ENCODE data around the gene MVB12A. TPM values are rescaled to one million over a fixed set of nuclear protein-coding genes. Genes with fewer than 3 reads are reported as not detected.

MVB12A gene
- total and polyA plus RNA-seq, 2 experiments from 2014 or later, result 130 to 148 TPM

DNA sequence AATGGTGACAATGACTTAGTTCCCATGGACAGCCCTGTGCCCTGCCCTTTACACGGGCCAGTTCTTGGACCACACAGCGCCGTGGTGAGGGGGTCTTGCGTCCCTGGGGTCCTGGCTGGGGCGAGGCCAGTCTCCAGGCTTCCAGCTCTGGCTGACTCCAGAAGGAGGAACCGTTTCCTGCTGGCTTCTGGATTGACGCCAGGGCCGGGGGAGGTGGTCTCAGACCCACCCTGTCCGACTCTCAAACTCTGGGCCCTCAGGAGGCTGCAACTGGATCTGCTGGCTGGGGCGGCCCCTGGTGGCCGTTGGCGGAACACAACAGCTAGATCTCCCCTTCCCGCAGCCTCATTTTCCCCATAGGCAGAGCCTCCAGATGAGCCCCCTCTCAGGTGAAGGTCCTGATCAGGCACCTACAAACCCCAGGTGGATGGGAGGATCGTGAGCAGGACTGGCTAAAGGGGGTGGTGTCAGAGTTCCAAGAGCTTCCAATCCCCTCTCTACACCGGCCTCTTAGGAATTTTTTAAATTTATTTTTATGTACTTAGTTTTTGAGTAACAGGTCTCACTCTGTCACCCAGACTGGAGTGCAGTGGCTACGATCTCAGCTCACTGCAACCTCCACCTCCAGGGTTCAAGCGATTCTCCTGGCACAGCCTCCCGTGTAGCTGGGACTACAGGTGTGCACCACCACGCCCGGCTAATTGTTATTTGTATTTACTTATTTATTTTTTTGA is 33.8 kb upstream of the MVB12A start:
- H3K27me3 ChIP-seq, result no peaks in the 10 kb centered on the region
- H3K9me3 ChIP-seq (ENCODE audit: low read depth), result no peaks in the 10 kb centered on the region
- no peak overlapping the region for H3K4me3 ChIP-seq
- H3K27ac ChIP-seq, result no peak overlapping the region
- H3K36me3 ChIP-seq, result no peaks in the 10 kb centered on the region
- DNase-seq (ENCODE audit: low read depth in 1 of 2, low spot score in 1 of 2), result peak; percentile 68 to 76
- TF ChIP-seq, protein P1, sequence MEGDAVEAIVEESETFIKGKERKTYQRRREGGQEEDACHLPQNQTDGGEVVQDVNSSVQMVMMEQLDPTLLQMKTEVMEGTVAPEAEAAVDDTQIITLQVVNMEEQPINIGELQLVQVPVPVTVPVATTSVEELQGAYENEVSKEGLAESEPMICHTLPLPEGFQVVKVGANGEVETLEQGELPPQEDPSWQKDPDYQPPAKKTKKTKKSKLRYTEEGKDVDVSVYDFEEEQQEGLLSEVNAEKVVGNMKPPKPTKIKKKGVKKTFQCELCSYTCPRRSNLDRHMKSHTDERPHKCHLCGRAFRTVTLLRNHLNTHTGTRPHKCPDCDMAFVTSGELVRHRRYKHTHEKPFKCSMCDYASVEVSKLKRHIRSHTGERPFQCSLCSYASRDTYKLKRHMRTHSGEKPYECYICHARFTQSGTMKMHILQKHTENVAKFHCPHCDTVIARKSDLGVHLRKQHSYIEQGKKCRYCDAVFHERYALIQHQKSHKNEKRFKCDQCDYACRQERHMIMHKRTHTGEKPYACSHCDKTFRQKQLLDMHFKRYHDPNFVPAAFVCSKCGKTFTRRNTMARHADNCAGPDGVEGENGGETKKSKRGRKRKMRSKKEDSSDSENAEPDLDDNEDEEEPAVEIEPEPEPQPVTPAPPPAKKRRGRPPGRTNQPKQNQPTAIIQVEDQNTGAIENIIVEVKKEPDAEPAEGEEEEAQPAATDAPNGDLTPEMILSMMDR (IDR thresholded peaks at IDR 0.05; ENCODE audit: low read depth, low read length), result peak; percentile 97
- H3K4me1 ChIP-seq (ENCODE audit: low read depth), result no peaks in the 10 kb centered on the region

DNA sequence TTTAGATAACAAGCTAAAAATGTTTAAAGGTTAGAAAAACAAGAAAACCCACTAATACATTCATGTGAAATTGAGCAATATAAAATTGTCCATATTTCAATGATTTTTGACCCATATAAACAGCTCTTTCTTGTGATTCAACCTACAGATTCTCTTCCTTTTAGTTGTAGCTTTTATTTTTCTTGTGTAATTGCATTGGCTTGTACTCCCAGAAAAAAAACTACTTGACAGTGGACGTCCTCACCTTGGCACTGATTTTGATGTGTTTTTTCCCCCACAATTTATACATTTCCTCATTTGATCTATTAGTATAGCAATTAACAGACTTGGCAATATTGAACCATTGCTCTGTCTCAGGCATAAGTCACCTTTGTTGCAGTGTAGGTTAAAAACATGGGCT is 30.6 kb upstream of the MVB12A start:
- DNase-seq (ENCODE audit: low read depth in 1 of 2, low spot score in 1 of 2), result no peak
- Histone ChIP-seq H3K4me1 (ENCODE audit: low read depth) (peaks cover 5% of the 10 kb centered on the region), H3K27ac (no peak overlapping the region), H3K36me3 (no peaks in the 10 kb centered on the region), H3K4me3 (no peak overlapping the region), H3K9me3 (ENCODE audit: low read depth) (no peaks in the 10 kb centered on the region), H3K27me3 (no peaks in the 10 kb centered on the region)
- TF ChIP-seq, protein P1 (IDR thresholded peaks at IDR 0.05; ENCODE audit: low read depth, low read length), result no peak

DNA sequence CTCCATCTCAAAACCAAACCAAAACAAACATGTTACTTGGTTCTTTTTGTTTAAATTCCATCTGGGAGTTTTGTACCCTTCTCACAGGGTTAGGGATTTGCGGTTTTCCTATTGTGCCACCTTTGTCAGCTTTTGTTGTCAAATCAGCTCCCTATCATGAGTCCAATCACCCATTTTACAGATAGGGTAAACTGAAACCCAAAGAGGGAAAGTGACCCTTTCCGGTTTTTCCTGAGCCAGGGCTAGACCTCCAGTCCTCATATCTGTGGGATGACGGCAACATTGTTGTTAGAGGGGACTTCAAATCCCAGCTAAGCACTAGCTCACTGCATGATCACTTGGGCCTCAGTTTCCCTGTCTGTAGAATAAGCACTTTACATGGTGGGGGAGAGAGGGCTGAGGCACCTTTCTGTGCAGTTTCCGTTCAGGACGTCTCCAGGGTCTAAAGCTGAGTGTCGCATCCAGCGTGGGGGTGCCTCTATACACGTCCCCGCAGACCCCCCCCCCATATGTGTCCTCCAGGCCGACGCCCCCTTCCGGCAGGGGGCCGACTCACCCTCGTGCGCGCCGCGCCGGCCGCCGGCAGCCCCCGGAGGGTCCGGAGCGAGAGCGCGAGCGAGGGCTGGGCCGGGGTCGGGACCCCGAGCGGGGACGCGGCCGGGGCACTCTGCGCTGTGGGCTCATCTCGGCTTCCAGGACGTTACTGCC is 29.7 kb upstream of the MVB12A start:
- H3K9me3 ChIP-seq (ENCODE audit: low read depth), result no peaks in the 10 kb centered on the region
- H3K4me1 ChIP-seq (ENCODE audit: low read depth), result peaks cover 5% of the 10 kb centered on the region
- TF ChIP-seq, protein P1 (IDR thresholded peaks at IDR 0.05; ENCODE audit: low read depth, low read length), result peak; percentile 15
- DNase-seq (ENCODE audit: low read depth in 1 of 2, low spot score in 1 of 2), result peak in 1 of 2 donors; percentile 44
- no peaks in the 10 kb centered on the region for H3K36me3 ChIP-seq
- H3K27ac ChIP-seq, result no peak overlapping the region
- H3K27me3 ChIP-seq, result no peaks in the 10 kb centered on the region
- H3K4me3 ChIP-seq, result peak overlapping the region; percentile 28

DNA sequence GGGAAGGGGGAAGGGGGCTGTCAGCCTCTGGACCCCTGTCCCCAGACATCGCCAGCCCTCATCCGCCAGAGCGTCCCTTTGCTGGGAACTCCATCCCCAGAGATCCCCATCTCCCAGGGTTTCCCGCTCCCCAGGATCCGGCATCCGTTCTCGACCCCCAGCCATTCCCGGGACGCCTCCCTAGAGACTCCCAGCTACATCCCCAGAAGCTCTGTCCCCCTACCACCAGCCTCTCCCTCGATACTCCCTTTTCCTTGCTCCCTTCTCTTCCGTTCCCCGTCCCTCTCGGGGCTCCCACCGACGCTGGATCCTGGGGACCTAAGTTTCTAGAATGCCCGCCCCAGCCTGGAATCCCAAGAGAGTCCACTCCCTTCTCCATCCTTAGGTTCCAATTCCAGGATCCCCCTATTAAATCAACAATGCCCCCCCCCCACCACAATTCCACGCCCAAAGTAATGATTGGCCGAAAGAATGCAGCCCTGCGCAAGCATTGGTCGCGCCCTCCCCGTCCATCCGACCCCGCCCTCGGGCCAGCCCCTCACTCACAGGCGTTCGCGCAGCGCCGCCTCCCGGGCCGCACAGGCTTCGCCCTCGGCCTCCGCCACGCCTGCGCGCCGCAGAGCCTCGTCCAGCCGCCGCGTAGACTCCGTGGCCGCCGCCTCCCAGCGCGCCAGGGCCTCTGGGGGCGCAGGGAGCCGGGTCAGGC is 29.0 kb upstream of the MVB12A start:
- Histone ChIP-seq H3K27me3 (no peaks in the 10 kb centered on the region), H3K27ac (no peak overlapping the region)

More for the DNA sequence above, 29.0 kb upstream of the MVB12A start:
- DNase-seq (ENCODE audit: low read depth in 1 of 2, low spot score in 1 of 2), result peak; percentile 95 to 97
- no peaks in the 10 kb centered on the region for H3K36me3 ChIP-seq
- peaks cover 5% of the 10 kb centered on the region for H3K4me1 ChIP-seq (ENCODE audit: low read depth)
- peak overlapping the region; percentile 28 for H3K4me3 ChIP-seq
- TF ChIP-seq, protein P1 (IDR thresholded peaks at IDR 0.05; ENCODE audit: low read depth, low read length), result peak; percentile 65
- no peaks in the 10 kb centered on the region for H3K9me3 ChIP-seq (ENCODE audit: low read depth)

Measured in cardiac muscle cell (in vitro differentiated cells and primary cell).